Measurements from ENCODE around the gene TBC1D9B.
"Not testable (repeated sequence)": the region's sequence is repeated elsewhere in the genome, so short reads cannot be mapped to it uniquely, and the experiment has no call there.

The TBC1D9B gene

GRCh38 chr5:179836225-179837019, 71.3 kb downstream of the TBC1D9B start:
- FAIRE-seq: no peak

- FAIRE-seq: not testable (repeated sequence)
These were observed 72.8 kb downstream of the TBC1D9B start for GRCh38 chr5:179834871-179835270.

GRCh38 chr5:179834120-179834519, 73.6 kb downstream of the TBC1D9B start:
- no peak for FAIRE-seq

- no peak for FAIRE-seq
These were observed 74.0 kb downstream of the TBC1D9B start for GRCh38 chr5:179833709-179834070.

- no peak for FAIRE-seq
These were observed 74.5 kb downstream of the TBC1D9B start for GRCh38 chr5:179833056-179833708.

GRCh38 chr5:179832039-179832745, 75.5 kb downstream of the TBC1D9B start:
- FAIRE-seq: no peak

- FAIRE-seq: no peak
These were observed 76.8 kb downstream of the TBC1D9B start for GRCh38 chr5:179830818-179831468.

- no peak for FAIRE-seq
These were observed 77.8 kb downstream of the TBC1D9B start for GRCh38 chr5:179829732-179830435.

- FAIRE-seq: no peak
These were observed 78.8 kb downstream of the TBC1D9B start for GRCh38 chr5:179828756-179829421.

- FAIRE-seq: no peak
These were observed 80.0 kb downstream of the TBC1D9B start for GRCh38 chr5:179827680-179828079.

- FAIRE-seq: no peak
These were observed 82.0 kb downstream of the TBC1D9B start for GRCh38 chr5:179825655-179826182.

- no peak for FAIRE-seq
These were observed 83.0 kb downstream of the TBC1D9B start for GRCh38 chr5:179824745-179825112.

GRCh38 chr5:179823937-179824744, 83.6 kb downstream of the TBC1D9B start:
- no peak for FAIRE-seq

- FAIRE-seq: no peak
These were observed 85.2 kb downstream of the TBC1D9B start for GRCh38 chr5:179822444-179822990.

GRCh38 chr5:179822059-179822432, 85.7 kb downstream of the TBC1D9B start:
- FAIRE-seq: no peak

GRCh38 chr5:179821298-179822058, 86.2 kb downstream of the TBC1D9B start:
- FAIRE-seq: peak; percentile 15

GRCh38 chr5:179820483-179821297, 87.0 kb downstream of the TBC1D9B start, which contains the start of gene SQSTM1:
SQSTM1 (plus strand) TSS chr5:179820905; CDS start chr5:179820937, 32 bp downstream.
- no peak for FAIRE-seq

GRCh38 chr5:179820127-179820482, 87.6 kb downstream of the TBC1D9B start:
- FAIRE-seq: no peak
